ENCODE data around the gene KMT2B.

The KMT2B gene

GRCh38 chr19:35718345-35719041 lies 690 bp downstream of the KMT2B start:
- no peak for TF ChIP-seq CTCF (IDR thresholded peaks at IDR 0.05; ENCODE audit: low read depth, low read length, missing control alignments)

DNA sequence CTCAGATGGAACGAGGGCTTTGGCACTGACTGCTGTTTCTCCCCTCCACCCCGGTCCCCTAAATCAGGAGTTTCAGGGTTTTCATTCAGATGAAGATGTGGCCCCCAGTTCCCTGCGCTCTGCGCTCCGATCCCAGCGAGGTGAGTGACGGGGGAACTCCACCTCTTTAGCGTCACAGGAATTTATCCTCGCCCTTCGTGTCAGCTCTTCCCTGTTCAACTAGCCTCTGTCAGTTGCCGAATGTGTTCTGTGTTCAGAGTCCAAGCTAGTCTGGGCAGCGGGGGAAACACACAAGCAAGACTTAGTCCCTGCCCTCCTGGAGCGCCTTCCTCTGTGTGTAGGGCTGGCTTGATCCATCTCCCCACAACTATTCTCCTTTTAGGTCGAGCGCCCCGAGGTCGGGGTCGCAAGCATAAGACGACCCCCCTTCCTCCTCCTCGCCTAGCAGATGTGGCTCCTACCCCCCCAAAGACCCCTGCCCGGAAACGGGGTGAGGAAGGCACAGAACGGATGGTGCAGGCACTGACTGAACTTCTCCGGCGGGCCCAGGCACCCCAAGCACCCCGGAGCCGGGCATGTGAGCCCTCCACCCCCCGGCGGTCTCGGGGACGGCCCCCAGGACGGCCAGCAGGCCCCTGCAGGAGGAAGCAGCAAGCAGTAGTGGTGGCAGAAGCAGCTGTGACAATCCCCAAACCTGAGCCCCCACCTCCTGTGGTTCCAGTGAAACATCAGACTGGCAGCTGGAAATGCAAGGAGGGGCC lies 1.8 kb downstream of the KMT2B start:
- Histone ChIP-seq H3K4me3 (ENCODE audit: low read depth, low read length) (peak overlapping the region; percentile 82), H3K27ac (no peak overlapping the region), H3K27me3 (replicated peaks) (no peaks in the 10 kb centered on the region), H3K36me3 (replicated peaks) (peaks cover 40% of the 10 kb centered on the region)
- in situ Hi-C loops (cut with HindIII; ENCODE audit: low pct_ligation_motif_present, low sequenced_read_pairs), result no loop called here
- TF ChIP-seq CTCF (IDR thresholded peaks at IDR 0.05; ENCODE audit: low read depth, low read length, missing control alignments), result no peak
- no peak for DNase-seq

More at GRCh38 chr19:35718345-35719041, 690 bp downstream of the KMT2B start:
- in situ Hi-C loops (cut with HindIII; ENCODE audit: low pct_ligation_motif_present, low sequenced_read_pairs), result no loop called here
- no peak for DNase-seq
- Histone ChIP-seq H3K4me3 (ENCODE audit: low read depth, low read length) (peak overlapping the region; percentile 82), H3K36me3 (replicated peaks) (peaks cover 29% of the 10 kb centered on the region), H3K27ac (peak overlapping the region; percentile 22), H3K27me3 (replicated peaks) (no peaks in the 10 kb centered on the region)

DNA sequence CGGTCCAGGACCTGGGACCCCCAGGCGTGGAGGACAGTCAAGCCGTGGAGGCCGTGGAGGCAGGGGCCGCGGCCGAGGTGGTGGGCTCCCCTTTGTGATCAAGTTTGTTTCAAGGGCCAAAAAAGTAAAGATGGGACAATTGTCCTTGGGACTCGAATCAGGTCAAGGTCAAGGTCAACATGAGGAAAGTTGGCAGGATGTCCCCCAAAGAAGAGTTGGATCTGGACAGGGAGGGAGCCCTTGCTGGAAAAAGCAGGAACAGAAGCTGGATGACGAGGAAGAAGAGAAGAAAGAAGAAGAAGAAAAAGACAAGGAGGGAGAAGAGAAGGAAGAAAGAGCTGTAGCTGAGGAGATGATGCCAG lies 2.3 kb downstream of the KMT2B start:
- H3K27me3 ChIP-seq (replicated peaks), result no peaks in the 10 kb centered on the region
- no peak overlapping the region for H3K27ac ChIP-seq
- TF ChIP-seq CTCF (IDR thresholded peaks at IDR 0.05; ENCODE audit: low read depth, low read length, missing control alignments), result no peak
- DNase-seq, result no peak
- no peak overlapping the region for H3K4me3 ChIP-seq (ENCODE audit: low read depth, low read length)
- in situ Hi-C loops (cut with HindIII; ENCODE audit: low pct_ligation_motif_present, low sequenced_read_pairs), result no loop called here
- peaks cover 44% of the 10 kb centered on the region for H3K36me3 ChIP-seq (replicated peaks)

DNA sequence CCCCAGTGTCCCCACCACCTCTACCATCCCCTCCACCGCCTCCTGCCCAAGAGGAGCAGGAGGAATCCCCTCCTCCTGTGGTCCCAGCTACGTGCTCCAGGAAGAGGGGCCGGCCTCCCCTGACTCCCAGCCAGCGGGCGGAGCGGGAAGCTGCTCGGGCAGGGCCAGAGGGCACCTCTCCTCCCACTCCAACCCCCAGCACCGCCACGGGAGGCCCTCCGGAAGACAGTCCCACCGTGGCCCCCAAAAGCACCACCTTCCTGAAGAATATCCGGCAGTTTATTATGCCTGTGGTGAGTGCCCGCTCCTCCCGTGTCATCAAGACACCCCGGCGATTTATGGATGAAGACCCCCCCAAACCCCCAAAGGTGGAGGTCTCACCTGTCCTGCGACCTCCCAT lies 2.8 kb downstream of the KMT2B start:
- Histone ChIP-seq H3K4me3 (ENCODE audit: low read depth, low read length) (no peak overlapping the region), H3K36me3 (replicated peaks) (peaks cover 49% of the 10 kb centered on the region)
- in situ Hi-C loops (cut with HindIII; ENCODE audit: low pct_ligation_motif_present, low sequenced_read_pairs), result no loop called here

DNA sequence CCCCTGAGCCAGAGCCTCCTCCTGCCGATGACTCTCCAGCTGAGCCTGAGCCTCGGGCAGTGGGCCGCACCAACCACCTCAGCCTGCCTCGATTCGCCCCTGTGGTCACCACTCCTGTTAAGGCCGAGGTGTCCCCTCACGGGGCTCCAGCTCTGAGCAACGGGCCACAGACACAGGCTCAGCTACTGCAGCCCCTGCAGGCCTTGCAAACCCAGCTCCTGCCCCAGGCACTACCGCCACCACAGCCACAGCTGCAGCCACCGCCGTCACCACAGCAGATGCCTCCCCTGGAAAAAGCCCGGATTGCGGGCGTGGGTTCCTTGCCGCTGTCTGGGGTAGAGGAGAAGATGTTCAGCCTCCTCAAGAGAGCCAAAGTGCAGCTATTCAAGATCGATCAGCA lies 3.6 kb downstream of the KMT2B start:
- Histone ChIP-seq H3K4me3 (ENCODE audit: low read depth, low read length) (no peak overlapping the region), H3K36me3 (replicated peaks) (peaks cover 54% of the 10 kb centered on the region), H3K27me3 (replicated peaks) (no peaks in the 10 kb centered on the region), H3K27ac (no peak overlapping the region)
- DNase-seq, result no peak
- in situ Hi-C loops (cut with HindIII; ENCODE audit: low pct_ligation_motif_present, low sequenced_read_pairs), result no loop called here
- TF ChIP-seq CTCF (IDR thresholded peaks at IDR 0.05; ENCODE audit: low read depth, low read length, missing control alignments), result no peak

More for the DNA sequence above, 2.8 kb downstream of the KMT2B start:
- no peak for TF ChIP-seq CTCF (IDR thresholded peaks at IDR 0.05; ENCODE audit: low read depth, low read length, missing control alignments)
- Histone ChIP-seq H3K27me3 (replicated peaks) (no peaks in the 10 kb centered on the region), H3K27ac (no peak overlapping the region)
- no peak for DNase-seq

All from brain microvascular endothelial cell (primary cell).